K562 (cell line): ENCODE results near the gene TRMT1. TPM values are rescaled to one million over a fixed set of nuclear protein-coding genes. Genes with fewer than 3 reads are reported as not detected.

Experiments used
- EGR1 ChIP-seq: fragments of 450-650 bp; conservative IDR thresholded peaks from 2 replicates; pipeline ENCODE4 v1.6.1; 2017; ENCODE audit warnings: mild to moderate bottlenecking
- ELF2 ChIP-seq: fragments of 250-450 bp; sonication (Bioruptor Pico); IDR thresholded peaks from 2 replicates; pipeline ENCODE4 v1.5.0; 2021; ENCODE audit warnings: mild to moderate bottlenecking
- HDAC2 ChIP-seq: fragments of 450-650 bp; IDR thresholded peaks from 2 replicates; pipeline ENCODE4 v1.6.1; 2016; ENCODE audit warnings: mild to moderate bottlenecking
- TEAD1 ChIP-seq, 2 experiments: fragments of 450-650 bp in 1 of 2; sonication (generic) in 1 of 2; formaldehyde crosslinking; IDR thresholded peaks; 2 replicates each; pipeline versions ENCODE4 v1.4.0 to v1.8.0; 2020 to 2022; ENCODE audit warnings: mild to moderate bottlenecking in 2 of 2, missing genetic modification reagents in 1 of 2
- ZZZ3 ChIP-seq: fragments of 450-650 bp; IDR thresholded peaks from 2 replicates; pipeline ENCODE4 v1.6.1; 2016; ENCODE audit warnings: antibody characterized with exemption, mild to moderate bottlenecking, moderate library complexity
- polyA plus RNA-seq, 8 experiments: library from polyadenylated mRNA; depleted of rRNA in 4 of 8; stranded (reverse) in 5 of 8; unstranded in 3 of 8; fragments of >200 nt; fragmentation: Nextera tagmentation in 2 of 8; fragmentation: Illumina TruSeq in 1 of 8; extraction: Ambion mirVana in 2 of 8; extraction: Trizol in 1 of 8; gene quantifications; 2 replicates each; pipeline versions ENCODE4 v1.2.1 to v1.2.3, GENCODE V29; 2011 to 2014; ENCODE audit warnings: inconsistent platforms in 1 of 8, missing spikeins in 1 of 8
- total RNA-seq, 7 experiments: library from RNA; depleted of rRNA in 6 of 7; stranded (reverse); fragments of >200 nt in 6 of 7; fragmentation: Illumina TruSeq in 2 of 7; extraction: Trizol in 2 of 7; gene quantifications; 2 replicates each; pipeline versions ENCODE4 v1.2.1 to v1.2.3, GENCODE V29; 2011 to 2021; ENCODE audit warnings: low replicate concordance in 1 of 7
- TF ChIP-seq, protein P1 (sequence below), 2 experiments: fragments of 250-450 bp in 1 of 2; fragments of 450-650 bp in 1 of 2; sonication (Bioruptor Pico) in 1 of 2; IDR thresholded peaks; 2 replicates each; pipeline versions ENCODE4 v1.6.1 to v1.8.0; 2016 to 2021; ENCODE audit warnings: mild to moderate bottlenecking in 2 of 2, moderate library complexity in 2 of 2, missing compliant biosample characterization in 1 of 2, missing genetic modification characterization in 1 of 2
- TF ChIP-seq, protein P2 (sequence below): sonication (generic); formaldehyde crosslinking; IDR thresholded peaks from 2 replicates; pipeline ENCODE4 v1.5.0; 2020; ENCODE audit warnings: missing genetic modification reagents
- TF ChIP-seq, protein P3 (sequence below): fragments of 150-350 bp; conservative IDR thresholded peaks from 2 replicates; pipeline ENCODE4 v1.6.1; 2014; ENCODE audit warnings: low read length

The TRMT1 gene
- total and polyA plus RNA-seq, 9 of the 15 experiments (the other 6 are each of a cell fraction or from before 2014, with no cell fraction given): 5.8 to 158 (median 54.3) TPM

- TF ChIP-seq, protein P1, sequence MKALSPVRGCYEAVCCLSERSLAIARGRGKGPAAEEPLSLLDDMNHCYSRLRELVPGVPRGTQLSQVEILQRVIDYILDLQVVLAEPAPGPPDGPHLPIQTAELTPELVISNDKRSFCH (CRISPR knock-in tag; IDR thresholded peaks at IDR 0.05): no peak
- TF ChIP-seq, protein P1 (tag; IDR thresholded peaks at IDR 0.05): no peak
- peak in 1 of 2 experiments; percentile 8; a peak in 1 of 4 replicates for TF ChIP-seq TEAD1 (CRISPR knock-in tag; IDR thresholded peaks at IDR 0.05)
- TF ChIP-seq ELF2 (CRISPR knock-in tag): no peak
- TF ChIP-seq, protein P2, sequence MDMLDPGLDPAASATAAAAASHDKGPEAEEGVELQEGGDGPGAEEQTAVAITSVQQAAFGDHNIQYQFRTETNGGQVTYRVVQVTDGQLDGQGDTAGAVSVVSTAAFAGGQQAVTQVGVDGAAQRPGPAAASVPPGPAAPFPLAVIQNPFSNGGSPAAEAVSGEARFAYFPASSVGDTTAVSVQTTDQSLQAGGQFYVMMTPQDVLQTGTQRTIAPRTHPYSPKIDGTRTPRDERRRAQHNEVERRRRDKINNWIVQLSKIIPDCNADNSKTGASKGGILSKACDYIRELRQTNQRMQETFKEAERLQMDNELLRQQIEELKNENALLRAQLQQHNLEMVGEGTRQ: no peak
- TF ChIP-seq HDAC2: no peak
- no peak for TF ChIP-seq EGR1
- TF ChIP-seq, protein P3, sequence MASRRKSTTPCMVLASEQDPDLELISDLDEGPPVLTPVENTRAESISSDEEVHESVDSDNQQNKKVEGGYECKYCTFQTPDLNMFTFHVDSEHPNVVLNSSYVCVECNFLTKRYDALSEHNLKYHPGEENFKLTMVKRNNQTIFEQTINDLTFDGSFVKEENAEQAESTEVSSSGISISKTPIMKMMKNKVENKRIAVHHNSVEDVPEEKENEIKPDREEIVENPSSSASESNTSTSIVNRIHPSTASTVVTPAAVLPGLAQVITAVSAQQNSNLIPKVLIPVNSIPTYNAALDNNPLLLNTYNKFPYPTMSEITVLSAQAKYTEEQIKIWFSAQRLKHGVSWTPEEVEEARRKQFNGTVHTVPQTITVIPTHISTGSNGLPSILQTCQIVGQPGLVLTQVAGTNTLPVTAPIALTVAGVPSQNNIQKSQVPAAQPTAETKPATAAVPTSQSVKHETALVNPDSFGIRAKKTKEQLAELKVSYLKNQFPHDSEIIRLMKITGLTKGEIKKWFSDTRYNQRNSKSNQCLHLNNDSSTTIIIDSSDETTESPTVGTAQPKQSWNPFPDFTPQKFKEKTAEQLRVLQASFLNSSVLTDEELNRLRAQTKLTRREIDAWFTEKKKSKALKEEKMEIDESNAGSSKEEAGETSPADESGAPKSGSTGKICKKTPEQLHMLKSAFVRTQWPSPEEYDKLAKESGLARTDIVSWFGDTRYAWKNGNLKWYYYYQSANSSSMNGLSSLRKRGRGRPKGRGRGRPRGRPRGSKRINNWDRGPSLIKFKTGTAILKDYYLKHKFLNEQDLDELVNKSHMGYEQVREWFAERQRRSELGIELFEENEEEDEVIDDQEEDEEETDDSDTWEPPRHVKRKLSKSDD: no peak
- TF ChIP-seq ZZZ3: no peak
Measured at GRCh38 chr19:13149628-13150186, 33.2 kb upstream of the TRMT1 start (continued).
